Measurements from ENCODE around the gene PLLP.
A peak's percentile ranks its signal among the peaks of the same experiment; 100 is the strongest.
"Not testable (repeated sequence)": the region's sequence is repeated elsewhere in the genome, so short reads cannot be mapped to it uniquely, and the experiment has no call there.

Gene PLLP

DNA sequence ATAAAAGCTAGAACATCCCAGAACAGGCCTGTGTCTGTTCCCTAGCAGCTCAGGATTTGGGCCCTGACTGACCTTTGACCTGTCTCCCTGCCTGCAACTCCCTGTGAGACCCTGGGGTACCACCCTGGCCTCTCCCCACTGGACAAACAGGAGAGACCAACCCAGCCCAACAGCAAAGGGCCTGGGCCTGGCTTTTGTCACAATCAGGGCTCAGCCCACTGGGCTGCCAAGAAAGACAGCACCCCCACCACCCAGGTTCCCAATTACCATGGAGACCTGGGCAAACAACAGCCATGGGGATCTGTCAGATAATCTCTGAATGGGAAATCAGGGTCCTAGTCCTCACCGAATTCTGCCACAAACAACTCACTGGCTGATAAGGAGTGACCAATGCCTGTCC is 11.1 kb downstream of the PLLP start:
- DNase-seq (ENCODE audit: low spot score), result no peak

DNA sequence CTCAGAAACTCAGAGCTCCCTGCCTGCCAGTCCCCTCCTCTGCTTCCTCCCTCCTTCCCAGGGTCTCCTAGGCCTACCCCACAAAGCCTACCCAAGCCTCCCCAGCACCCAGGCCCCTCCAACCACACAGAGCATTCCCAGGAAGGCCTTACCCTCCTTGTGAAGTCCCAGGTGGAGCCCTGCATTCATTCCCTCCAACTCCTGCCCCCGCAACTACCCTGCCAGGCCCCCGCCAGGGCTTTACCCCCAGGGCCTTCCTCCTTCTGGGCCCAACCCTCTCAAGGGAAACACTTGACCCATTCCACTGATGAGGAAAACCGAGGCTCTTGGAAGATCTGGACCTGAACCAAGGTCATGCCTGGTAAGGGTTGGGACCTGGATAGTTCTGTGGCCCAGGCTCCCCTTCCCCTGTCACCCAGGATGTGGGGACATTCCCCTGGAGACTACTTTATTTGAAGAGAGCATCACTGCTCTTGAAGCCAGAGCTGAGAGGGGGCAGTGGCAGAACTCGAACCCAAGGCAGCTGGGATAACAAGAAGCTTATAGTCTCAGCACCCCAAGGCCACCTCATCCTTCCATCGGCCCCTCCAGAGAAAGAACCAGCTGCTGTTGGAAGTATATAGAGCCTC is 12.5 kb downstream of the PLLP start:
- DNase-seq (ENCODE audit: low spot score), result no peak

DNA sequence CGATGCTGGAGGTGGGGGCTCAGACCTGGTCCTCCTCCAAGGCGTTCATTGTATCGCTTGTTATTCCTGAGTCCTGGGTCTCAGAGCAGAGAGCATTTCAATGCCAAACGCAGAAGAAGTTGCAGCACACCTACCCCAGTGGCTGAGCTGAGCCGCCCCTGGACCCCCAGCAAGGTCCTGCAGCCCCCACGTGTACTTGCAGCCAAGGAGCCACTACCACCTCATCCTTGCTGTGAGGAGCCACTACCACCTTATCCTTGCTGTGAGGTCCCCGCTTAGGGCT is 13.5 kb downstream of the PLLP start:
- no peak for DNase-seq (ENCODE audit: low spot score)

DNA sequence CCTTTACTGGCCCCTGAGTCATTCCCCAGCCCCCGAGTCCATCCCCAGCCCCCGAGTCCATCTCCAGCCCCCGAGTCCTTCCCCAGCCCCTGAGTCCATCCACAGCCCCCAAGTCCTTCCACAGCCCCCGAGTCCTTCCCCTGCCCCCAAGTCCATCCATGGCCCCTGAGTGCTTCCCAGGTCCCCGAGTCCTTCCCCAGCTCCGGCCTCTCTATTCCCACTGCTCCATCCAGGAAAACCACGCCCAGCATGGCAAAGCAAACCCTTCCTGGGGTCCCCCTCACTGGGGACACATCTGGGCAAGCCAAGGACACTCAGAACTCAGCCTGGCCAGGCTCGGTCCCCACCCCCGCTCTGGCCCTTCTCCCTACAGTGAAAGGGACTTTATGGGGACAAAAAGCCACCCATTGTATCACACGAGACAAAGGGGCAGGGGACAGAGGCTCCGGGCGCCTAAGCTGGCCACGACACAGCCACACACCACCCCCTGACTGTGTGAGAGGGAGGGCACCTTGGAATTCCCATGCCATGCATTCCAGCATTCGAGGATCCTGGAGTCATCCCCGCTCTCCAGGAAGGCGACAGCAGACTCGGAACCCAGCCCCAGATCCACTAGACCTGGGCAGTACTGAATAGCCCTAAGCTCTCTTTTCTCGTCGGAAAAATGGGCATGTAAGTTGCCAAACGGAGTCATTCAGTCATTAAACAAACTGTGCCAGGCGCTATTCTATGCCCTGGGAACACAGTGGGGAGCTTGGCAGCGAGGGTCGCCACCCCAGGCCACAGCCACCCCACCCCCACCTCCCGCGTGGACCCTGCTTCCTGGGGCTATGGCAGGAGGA is 14.0 kb downstream of the PLLP start:
- peak; percentile 97 for DNase-seq (ENCODE audit: low spot score)

DNA sequence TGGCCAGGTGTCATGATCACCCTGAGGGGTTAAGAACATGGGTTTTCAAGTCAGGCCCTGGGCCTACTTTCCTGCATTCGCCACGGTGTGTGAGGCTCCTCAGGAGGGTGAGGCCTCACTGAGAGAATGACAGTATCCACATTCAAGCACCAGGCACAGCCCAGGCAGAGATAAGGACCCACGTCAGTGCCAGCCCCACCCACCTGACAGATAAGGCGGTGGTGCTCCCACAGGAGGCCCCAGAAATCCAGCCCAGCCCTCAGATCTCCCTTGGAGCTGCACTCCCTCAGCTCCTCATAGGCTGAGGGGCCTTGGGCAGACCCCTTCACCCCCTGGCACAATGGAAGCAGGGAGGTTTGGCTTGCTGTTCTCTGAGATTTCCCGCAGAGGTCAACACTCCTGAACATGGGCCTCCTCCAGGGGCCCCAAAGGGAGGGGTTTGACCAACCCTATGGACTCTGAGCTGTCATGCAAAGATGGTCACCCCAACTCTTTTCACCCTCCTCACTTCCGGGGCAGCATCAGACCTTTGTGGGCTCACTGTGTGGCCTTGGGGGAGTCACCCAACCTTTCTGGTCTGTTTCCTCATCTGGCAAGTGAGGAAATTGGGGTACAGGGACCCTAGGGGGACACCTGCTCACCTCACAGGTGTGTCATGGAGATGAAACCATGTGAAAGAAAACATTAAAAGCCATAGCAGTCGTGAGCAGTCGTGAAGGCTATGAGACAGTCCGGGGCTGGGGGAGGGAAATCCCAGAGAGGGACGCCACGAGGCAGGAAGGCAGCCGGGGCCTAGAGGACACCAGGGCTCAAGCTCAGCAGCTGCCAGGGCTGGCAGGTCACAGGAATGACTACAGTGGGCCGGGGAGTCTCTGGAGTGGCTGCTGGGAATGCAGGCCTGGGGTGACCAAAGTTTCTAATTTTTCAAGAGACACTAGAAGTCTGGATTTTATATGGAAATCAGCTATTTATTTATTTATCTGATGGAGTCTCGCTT is 15.4 kb downstream of the PLLP start:
- DNase-seq (ENCODE audit: low spot score), result no peak

DNA sequence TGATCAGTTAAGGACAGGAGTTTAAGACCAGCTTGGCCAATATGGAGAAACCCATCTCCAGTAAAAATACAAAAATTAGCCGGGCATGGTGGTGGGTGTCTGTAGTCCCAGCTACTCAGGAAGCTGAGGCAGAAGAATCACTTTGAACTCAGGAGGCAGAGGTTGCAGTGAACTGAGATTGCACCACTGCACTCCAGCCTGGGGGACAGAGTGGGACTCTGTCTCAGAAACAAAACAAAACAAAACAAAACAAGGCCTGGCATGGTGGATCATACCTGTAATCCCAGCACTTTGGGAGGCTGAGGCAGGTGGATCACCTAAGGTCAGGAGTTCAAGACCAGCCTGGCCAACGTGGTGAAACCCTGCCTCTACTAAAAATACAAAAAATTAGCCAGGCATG is 17.1 kb downstream of the PLLP start:
- not testable (repeated sequence) for DNase-seq (ENCODE audit: low spot score)

DNA sequence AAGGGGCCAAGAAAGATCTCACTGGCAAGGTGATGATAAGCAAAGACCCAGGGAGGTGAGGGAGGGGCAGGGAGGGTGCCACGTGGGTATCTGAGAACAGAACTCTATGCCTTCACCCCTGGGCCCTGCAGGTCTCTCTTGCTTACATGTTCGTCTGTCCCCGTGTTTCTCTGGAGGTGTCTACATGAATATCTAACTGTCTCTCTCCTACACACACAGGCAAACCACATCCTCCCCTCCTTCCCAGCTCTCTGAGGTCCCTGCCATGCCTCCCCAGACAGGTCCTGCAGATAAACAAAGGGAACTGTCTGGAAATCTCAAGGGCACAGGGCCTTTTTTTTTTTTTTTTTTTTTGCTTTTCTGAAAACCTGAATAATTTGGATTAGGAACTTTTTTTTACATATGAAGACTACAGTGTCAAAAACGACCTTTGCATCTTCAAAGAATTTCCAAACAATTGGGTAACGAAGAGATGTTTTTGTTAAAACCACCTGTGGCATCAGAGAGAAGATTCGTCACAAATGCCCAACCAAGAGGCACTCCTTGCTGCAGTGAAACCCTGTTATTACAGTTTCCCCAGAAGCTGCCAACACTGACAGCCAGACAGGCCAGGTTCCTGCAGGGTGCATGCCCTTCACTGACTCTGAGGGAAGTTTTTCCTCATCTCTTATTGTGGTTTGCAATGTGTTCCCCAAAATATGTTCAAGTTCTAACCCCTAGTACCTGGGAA is 17.8 kb downstream of the PLLP start:
- DNase-seq (ENCODE audit: low spot score), result no peak

DNA sequence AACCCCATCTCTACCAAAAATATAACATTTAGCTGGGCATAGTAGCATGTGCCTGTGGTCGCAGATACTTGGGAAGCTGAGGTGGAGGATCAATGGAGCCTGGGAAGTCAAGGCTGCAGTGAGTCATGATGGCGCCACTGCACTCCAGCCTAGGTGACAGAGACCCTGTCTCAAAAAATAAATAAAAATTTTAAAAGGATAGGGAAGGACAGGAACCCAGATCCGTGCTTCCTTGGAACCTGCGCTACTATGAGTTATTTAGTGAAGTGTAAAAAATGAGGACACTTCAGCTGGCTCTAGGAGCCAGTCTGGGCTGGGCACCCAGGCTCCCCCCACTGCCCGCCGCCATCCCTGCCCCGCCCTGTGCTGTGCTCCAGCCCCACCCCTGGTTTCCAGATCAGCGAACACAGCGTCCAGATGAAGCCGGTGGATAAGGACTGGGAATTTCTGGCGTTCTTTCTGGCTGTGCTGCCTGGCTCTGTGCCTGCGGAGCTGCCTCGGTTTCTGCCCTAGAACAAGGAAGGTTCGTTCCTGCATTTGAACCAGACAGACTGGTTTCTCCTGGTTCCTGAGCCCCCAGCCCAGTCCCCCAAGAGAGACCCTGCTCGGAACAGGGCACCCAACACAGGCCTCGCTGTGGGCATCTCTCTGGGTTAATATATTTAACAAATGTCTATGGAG is 18.5 kb downstream of the PLLP start:
- peak; percentile 70 for DNase-seq (ENCODE audit: low spot score)

DNA sequence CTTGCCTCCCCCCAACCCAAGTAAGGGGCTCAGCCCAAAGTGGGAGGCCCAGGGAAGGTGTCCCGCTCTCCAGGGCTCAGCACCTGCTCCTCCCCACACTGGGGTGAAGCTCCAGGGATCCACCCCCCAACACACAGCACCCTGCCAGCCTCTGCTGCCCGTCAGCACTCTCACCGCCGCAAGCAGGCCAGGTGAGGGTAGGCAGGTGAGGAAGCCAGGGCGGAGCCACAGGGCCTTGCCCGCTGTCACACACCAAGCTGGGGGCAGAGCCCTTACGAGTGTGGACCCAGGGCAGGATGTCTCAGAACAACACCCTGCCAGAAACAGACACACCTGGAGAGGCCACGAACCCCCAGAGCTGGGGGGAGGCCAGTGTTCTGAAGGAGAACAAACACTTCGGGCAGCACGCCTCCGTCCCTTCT is 19.5 kb downstream of the PLLP start:
- no peak for DNase-seq (ENCODE audit: low spot score)

DNA sequence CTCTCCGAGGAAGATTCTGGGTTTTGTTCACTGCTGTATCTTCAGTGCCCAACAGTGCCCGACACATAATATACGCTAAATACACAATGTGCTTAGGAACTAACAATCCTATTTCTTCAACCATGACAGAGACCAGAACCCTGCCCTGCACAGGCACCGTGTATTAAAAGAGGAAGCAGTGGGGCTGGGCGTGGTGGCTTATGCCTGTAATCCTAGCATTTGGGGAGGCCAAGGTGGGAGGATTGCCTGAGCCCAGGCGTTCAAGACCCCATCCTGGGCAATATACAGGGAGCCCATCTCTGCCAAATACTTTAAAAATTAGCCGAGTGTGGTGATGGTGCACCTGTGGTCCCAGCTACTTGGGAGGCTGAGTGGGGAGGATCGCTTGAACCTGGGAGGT is 20.1 kb downstream of the PLLP start:
- no peak for DNase-seq (ENCODE audit: low spot score)

DNA sequence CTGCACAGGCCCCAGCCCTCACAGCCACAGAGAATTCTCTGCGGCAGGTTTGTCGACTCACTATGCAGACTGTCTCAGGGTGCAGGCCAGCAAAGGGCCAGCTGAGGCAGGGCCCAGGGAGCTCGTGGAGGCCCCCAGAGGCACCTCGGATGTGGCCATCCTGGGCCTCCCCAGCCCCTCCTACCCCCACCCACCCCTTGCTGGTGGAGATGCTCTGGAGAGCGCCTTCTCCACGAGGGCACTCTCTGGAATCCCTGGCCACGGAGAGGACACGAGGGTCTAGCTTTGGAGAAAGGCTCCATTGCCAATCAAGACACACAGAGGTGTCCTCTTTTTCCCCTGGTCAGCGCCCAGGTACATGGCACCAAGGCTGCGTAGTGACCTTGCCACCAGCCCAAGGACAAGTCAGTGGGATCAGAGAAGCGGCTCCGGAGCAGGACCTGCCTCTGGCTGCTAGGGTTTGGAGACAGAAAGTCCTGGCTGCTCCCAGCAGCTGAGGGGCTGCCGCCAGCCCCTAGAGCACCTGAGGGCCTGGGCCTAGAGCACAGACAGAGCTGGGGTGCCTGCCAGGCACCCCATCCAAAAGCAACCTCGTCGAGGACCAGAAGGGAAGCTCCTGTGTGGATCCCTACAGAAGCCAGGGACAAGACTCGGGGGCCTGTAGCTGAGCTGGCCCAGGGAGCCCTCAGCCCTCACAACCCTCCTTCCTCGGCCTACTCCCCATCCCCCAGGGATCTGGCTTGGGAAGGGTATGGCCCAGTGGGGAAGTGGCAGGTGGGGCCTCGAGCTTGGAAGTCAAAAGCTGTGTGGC is 20.7 kb downstream of the PLLP start:
- no peak for DNase-seq (ENCODE audit: low spot score)

DNA sequence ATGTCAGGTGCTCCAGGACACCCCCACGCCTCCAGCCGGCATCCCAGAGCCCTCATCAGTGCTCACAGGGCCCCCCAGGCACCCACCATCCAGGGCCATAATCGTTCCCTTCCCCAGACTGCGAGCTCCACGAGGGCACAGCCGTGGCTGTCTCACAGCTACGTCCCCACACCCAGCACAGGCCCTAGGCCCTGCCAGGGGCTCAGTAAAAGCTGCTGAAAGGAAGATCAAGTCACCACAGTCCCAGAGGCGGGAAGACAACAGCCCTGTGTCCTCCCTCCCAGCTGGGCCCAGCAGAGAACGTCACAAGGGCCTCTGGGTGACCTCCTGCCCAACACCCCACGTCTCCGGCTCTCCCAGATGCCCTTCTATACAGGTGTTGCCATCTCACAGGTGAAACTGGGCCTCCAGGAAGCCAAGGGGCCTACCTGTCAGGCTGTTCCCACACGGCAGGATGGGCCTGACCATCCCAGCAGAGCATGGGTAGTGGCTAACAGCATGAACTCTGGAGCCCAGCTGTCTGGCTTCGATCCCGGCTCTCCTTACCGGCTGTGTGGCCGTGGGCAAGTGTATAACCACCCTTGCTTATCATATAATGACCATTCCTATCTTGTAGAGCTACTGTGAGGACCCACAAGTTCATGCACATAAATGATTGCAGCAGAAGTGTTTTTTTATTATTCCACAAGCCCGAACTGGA is 21.5 kb downstream of the PLLP start:
- DNase-seq (ENCODE audit: low spot score), result peak; percentile 87

DNA sequence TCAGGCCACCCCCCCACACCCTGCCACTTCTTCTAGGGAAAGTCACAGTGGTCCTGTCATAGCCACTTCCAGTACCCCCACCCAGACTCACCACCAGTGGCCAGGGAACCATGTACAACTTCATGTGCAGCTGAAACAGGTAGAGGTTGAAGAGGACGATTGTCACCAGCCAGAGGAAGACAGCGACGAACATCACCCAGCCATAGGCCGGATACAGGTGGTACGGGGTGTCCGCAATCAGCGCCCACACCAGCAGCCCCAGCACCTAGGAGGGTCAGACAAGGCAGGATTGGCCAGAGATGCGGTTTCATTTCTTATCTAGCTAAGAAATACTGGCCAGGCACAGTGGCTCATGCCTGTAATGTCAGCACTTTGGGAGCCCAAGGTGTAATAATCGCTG is 22.7 kb downstream of the PLLP start:
- DNase-seq (ENCODE audit: low spot score), result no peak

DNA sequence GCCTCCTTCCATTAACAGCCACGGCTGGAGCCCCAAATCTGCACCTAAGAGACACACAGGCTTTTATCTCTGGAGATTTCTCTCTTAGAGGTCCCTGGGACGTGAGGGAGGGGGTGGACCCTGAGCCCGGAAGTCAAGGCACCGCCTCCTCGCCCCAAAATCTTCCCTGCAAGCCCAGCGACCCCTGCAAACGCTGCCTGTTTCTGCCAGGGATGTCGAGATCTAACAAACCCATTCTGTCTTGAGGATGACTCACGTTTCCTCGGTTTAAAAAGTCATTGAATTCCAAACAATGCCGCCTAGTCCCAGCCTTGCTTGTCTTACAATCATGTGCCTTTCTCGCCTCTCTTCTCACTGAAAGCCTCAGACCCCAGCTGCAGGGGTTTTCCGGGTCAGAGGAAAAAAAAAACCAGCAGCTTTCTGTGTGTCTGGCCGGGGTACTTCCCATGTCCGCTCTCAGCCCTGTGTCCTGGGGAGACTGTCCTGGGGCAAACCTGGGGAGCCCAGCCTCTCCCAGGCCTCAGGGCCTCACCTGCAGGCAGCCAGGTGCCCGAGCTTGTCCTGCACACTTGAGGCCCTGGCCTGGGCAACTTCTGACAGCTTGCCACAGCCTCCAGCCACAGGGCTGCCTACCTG is 24.1 kb downstream of the PLLP start:
- peak; percentile 96 for DNase-seq (ENCODE audit: low spot score)

DNA sequence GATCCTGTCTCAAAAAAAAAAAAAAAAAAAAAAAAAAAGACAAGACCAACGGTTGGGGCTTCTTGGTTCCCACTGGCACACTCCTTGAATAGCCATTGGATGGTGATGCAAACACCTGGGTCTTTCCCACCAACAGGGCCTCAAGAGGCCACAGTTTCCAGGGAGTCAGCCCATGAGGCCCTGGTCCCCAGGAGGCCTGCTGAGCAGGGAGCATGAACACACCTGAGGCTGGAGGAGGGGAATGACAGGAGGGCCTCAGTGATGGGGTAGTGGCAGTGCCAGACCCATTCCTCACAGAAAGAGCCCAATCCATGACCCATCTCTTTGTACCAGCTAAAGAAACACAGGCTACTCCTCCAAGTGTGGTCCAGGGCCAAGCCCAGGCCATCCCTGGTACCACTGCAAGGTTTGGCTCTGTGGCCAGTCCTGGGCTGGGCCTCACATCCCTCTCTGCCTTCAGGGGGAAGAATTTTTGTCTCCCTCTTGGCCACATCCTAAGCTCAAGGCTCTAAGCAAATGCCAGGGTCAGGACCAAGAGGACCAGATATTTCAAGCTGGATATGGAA is 25.5 kb downstream of the PLLP start:
- DNase-seq (ENCODE audit: low spot score), result no peak

DNA sequence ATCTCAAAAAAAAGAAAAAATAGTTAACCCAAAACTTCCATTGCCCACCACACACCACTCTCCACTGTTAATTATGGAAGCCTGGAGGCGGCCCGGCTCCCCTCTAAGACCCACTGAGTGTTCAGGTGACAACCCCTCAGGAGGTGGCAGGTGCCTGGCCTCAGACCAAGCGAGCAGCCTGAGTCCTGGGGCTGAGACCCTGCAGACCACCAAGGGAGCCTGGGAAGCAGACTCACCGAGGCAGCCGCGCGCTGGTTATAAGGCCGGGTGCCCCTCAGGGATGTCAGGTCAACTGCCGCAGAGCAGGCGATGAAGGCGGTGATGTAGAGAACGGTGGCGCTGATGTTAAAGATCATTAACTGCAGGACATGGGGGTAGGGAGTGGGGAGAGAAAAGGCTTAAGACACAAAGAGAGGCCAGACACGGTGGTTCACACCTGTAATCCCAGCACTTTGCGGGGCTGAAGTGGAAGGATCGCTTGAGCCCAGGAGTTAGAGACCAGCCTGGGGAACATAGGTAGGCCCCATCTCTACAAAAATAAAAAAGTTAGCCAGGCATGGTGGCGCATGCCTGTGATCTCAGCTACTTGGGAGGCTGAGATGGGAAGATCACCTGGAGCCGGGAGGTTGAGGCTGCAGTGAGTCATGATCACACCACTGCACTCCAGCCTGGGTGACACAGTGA is 26.1 kb downstream of the PLLP start:
- DNase-seq (ENCODE audit: low spot score), result no peak

DNA sequence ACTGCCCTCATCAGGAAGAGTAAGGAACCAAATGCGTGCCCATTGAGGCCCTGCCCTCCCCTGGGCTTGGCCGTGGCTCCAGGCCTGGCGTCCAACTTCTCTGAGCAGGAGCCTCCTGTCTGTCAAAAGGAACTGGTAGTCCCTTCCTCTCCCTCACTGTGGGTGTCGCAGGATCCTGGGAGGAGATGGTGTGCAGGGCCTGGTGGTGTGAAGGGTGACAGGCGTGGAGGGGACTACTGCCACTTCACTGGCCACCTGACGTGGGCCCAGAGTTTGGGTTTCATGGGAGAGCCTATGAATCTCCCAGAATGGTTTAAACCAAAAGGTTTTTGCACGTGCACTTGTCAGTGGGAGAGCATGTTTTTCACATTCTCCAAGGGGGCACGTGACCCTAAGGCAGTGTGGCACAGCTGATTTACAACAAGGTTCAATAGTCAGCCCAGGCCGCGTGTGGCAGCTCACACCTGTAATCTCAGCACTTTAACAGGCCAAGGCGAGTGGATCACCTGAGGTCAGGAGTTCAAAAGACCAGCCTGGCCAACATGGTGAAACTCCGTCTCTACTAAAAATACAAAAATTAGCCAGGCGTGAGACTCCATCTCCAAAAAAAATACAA is 26.9 kb downstream of the PLLP start:
- DNase-seq (ENCODE audit: low spot score), result no peak

Data from pons (tissue), 1 donor.